Measurements from ENCODE around the gene ZNF521.

ZNF521 gene

DNA sequence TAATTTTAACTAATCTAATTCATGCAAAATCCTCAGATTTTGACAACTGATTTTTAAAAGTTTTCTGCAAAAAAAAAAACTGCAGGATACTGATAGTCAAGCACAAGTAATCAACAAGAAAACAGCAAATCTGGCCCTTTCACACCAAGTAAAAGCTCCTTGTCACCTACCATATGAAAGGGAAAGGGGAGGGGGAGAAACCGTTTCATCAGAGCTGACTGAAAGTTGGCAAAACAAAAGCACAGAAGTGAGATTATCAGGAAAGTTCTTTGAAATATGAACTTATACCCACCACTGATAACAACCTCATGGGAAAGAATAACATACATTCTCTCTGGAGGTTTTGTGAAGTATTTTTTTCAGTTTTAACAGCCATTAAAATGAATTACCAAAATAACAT, 38.7 kb downstream of the ZNF521 start:
- no peak for TF ChIP-seq CTCF (IDR thresholded peaks at IDR 0.05; ENCODE audit: low read depth, low read length)
- H3K4me3 ChIP-seq (replicated peaks in 1 of 2; ENCODE audit: low read depth in 2 of 2, low read length in 2 of 2), result no peak overlapping the region
- DNase-seq (ENCODE audit: low read depth in 2 of 2), result no peak

DNA sequence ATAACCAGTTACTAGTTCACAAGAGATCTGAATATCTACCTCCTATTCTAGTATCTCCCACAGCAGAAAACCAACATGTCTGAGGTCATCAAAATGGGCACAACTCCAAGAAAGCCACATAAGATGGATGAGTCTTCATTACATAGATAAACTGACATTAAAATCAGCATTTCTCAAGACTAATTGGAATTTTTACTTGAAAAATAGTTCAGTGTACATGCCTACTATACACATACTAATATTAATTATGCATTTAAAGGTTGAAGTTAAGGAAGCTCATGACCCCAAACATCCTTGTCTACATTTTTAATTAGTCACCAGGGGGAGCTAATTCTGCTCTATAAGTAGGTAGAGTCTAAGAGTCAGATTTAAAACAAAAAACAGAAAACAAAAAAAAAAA, 41.9 kb downstream of the ZNF521 start:
- peak; percentile 46 to 68 for DNase-seq (ENCODE audit: low read depth in 2 of 2)
- H3K4me3 ChIP-seq (replicated peaks in 1 of 2; ENCODE audit: low read depth in 2 of 2, low read length in 2 of 2), result no peak overlapping the region
- no peak for TF ChIP-seq CTCF (IDR thresholded peaks at IDR 0.05; ENCODE audit: low read depth, low read length)

- no peak overlapping the region for H3K4me3 ChIP-seq (replicated peaks in 1 of 2; ENCODE audit: low read depth in 2 of 2, low read length in 2 of 2)
These were observed 43.6 kb downstream of the ZNF521 start for GRCh38 chr18:25308381-25308780.

DNA sequence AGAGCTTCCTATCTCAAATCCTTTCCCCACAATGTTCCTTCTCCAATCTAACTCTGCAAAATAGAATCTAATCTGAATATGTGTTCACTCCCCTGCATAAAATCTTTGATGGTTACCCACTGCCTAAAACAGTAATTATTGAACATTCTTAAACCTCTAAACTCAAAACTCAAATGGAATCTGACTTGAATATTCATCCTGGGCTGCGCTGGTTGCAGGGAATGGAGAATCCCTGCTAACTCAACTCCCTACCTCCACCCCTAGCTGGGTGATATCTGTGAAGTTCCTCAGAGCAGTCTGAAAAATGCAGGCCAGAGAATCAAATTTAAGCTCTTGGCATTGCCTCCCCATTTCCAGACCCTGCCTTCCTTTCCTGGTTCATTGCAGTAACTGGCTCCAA, 44.8 kb downstream of the ZNF521 start:
- H3K4me3 ChIP-seq (replicated peaks in 1 of 2; ENCODE audit: low read depth in 2 of 2, low read length in 2 of 2), result no peak overlapping the region
- DNase-seq (ENCODE audit: low read depth in 2 of 2), result no peak
- TF ChIP-seq CTCF (IDR thresholded peaks at IDR 0.05; ENCODE audit: low read depth, low read length), result no peak

More at GRCh38 chr18:25308381-25308780, 43.6 kb downstream of the ZNF521 start:
- no peak for TF ChIP-seq CTCF (IDR thresholded peaks at IDR 0.05; ENCODE audit: low read depth, low read length)
- no peak for DNase-seq (ENCODE audit: low read depth in 2 of 2)

- no peak for DNase-seq (ENCODE audit: low read depth in 2 of 2)
- TF ChIP-seq CTCF (IDR thresholded peaks at IDR 0.05; ENCODE audit: low read depth, low read length), result no peak
- H3K4me3 ChIP-seq (replicated peaks in 1 of 2; ENCODE audit: low read depth in 2 of 2, low read length in 2 of 2), result no peak overlapping the region
These were observed 45.3 kb downstream of the ZNF521 start for GRCh38 chr18:25306671-25307070.

- TF ChIP-seq CTCF (IDR thresholded peaks at IDR 0.05; ENCODE audit: low read depth, low read length), result no peak
- no peak overlapping the region for H3K4me3 ChIP-seq (replicated peaks in 1 of 2; ENCODE audit: low read depth in 2 of 2, low read length in 2 of 2)
- peak; percentile 18 to 24 for DNase-seq (ENCODE audit: low read depth in 2 of 2)
These were observed 46.4 kb downstream of the ZNF521 start for GRCh38 chr18:25305584-25305983.

- H3K4me3 ChIP-seq (replicated peaks in 1 of 2; ENCODE audit: low read depth in 2 of 2, low read length in 2 of 2), result no peak overlapping the region
- no peak for TF ChIP-seq CTCF (IDR thresholded peaks at IDR 0.05; ENCODE audit: low read depth, low read length)
- DNase-seq (ENCODE audit: low read depth in 2 of 2), result no peak
These were observed 51.5 kb downstream of the ZNF521 start for GRCh38 chr18:25300492-25300891.
